Nucleus accumbens (tissue), 56 donors: Measurements from ENCODE around the gene VGF.

Experiments
- DNase-seq, 56 donors: peaks; one replicate each; lab custom pipeline; 2025; lab: John Stamatoyannopoulos, UW

VGF gene

DNA sequence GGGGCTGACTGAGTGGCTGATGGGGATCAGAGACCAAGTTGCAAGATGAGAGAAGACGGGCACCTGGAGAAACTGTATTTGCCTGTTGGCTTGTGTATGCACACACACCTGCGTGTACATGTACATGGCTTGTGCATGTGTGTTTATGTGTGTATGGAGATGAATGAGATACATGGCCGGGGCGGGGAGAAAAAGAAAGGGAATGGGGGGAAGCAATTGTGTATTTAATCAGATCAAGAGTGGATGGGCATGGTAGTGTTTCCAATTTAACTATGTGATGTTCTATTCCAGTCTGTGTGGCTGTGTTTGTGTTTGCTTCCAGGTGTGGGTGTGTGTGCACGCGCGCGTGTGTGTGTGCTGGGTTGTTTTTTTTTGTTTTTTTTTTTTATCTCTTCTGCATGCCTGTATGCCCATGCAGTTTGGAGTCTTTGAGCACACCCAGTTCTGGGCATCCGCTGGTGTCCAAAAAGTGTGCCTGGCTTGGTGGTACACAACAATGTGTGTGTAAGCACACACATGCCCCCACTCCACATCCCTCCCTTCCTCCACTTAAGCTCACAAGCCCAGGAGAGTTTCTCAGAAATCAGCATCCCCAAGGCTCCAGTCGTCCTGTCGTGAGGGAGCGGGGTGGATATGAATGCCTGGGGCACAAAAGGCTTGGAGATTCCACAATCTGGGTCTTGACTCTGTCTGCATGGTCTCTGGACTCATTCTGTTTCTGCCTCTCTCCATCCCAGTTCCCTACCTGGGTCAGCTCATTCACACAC, 2.5 kb upstream of the VGF start:
- DNase-seq: no peak

- peak in 4 of 56 donors; percentile 24 to 51 (median 44) for DNase-seq
Measured at GRCh38 chr7:101166909-101167644, 1.7 kb upstream of the VGF start.

- DNase-seq: no peak
Measured at GRCh38 chr7:101166648-101166908, 1.2 kb upstream of the VGF start.

GRCh38 chr7:101165958-101166647, 734 bp upstream of the VGF start:
- DNase-seq: no peak

DNA sequence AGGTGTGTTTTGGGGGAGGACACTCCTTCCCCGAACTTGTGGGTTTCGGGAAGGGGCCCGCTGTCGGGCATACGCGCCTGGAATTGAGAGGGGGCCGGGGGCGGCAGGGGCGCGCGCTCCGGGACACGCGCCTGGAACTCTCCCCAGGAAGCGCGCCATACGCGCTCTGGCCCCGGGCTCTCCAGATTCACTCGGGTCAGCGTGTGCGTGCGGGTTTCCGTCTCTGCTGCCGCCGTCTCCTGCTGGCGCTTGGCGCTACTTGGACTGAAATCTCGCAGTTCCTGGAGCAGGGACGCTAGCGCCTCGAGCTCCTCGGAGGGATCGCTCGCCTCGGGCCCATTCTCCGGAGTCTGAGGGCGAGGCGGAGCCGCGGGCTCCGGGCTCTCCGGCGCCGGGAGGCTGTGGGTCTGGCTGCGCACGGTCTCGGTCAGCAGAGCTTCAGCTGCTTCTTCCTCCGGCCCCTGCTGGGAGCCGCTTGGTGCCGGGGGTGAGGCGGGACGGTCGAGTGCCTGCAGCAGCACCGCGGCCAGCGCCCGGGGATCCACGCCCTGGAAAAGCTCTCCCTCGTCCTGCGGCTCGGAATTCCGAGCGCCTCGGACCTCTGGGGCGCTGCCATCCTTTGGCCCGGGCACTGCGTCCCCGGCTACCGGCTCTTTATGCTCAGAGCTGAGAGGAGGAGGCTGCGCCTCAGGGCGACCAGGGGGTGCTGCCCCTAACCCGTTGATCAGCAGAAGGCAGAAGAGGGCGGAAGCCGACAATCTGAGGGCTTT, 1.1 kb downstream of the VGF start:
- DNase-seq: peak in 4 of 56 donors; percentile 21 to 54 (median 36)

- DNase-seq: peak in 7 of 56 donors; percentile 16 to 54 (median 38)
Measured at GRCh38 chr7:101163279-101164070, 1.9 kb downstream of the VGF start.

- peak in 9 of 56 donors; percentile 15 to 59 (median 31) for DNase-seq
Measured at GRCh38 chr7:101162551-101163278, 2.7 kb downstream of the VGF start.

DNA sequence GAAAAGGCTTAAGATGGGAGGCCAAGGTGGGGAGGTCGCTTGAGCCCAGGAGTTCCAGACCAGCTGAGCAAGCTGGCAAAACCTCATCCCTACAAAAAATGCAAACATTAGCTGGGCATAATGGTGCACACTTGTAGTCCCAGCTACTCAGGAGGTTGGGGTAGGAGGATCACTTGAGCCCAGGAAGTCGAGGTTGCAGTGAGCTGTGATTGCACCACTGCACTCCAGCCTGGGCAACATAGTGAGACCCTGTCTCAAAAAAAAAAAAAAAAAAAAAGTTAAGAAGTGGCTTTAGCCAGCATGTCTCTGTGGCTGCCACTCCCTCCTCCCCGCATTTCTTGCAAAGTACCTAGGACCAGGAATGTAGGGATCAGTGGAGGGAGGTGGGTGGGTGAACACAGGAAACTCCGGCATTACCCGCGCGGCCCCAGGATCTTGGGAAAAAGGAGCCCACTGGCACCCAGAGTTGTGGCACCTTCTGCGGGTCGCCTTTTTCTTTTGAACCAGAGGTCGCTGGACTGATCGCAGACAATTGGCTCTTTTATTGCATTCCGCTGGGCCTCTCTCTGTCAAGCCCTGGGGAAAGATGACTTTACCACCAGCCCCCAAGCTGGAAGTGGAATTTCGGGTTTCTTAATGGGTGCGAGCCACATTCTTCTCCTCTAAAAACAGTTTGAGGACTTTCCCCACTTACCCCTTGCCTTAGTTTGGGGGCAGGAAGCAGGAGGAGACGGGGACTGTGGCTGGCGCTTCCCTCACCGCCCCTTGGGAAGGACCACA, 3.5 kb downstream of the VGF start:
- DNase-seq: no peak

DNA sequence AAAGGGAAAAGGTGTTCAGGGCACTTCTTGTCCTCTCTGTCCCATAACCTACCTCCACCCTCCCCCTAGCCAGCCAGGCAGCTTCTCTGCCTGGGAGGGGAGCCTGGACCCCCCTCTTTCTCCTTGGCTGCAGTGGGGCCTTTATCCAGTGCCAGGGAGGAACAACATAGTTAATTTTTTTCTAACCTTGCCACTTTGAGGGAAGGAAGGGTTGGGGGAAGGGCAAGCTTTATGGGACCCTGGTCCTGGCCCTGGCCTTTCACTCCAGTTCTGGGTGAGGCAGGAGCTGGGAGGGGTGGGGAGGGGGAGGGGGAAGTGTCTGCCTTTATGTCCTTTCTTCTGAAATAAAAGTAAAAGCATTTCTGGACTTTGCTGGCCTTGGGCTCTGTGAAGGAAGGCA, 4.5 kb downstream of the VGF start:
- no peak for DNase-seq

DNA sequence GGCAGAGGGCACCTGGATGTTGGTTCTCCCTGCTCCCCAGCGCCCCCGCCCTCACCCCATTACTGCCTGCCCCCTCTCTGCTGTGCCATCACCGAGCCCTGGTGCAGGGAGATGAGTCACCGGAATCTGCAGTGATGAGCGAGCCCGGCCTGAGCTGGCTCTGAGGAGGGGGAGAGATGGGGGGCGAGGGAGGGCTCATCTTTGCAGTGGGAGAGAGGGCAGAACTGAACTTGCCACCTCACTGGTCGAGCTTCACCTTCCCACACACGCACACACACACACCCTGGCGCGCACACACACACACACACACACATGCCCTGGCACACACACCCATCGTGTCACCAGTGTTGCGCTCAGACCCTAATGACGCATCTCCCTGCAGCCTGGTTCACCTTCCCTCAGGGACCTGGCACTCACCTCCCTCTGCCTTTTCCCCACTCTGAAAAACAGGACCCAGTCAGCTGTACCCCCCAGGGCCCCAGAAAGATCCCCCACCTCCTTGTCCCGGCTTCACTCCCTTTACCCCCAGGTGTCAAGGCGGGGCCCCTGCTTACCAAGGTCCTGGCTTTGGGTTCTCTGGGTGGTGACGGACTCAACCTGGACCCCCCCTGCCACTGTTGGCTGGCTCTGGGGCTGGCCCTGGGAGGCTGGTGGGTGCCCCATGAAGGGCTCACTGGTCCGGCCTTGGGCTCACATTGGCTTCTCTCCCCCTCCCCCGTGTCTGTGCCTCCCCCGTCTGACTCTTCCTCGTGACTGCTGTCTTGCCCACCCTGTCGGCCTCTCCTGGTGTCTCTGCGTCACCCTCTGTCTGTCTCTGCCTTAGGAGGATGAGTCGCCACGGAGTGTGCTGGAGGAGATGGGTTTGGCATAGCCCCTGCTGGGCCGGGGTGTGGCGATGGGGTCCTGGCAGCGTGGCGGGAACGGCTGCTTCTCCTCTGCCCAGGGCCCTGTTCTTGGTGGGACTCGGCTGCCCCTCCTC, 5.4 kb downstream of the VGF start:
- peak in 33 of 56 donors; percentile 5 to 78 (median 33) for DNase-seq

- DNase-seq: no peak
Measured at GRCh38 chr7:101156866-101157589, 8.3 kb downstream of the VGF start.

- DNase-seq: no peak
Measured at GRCh38 chr7:101156277-101156676, 9.1 kb downstream of the VGF start.

DNA sequence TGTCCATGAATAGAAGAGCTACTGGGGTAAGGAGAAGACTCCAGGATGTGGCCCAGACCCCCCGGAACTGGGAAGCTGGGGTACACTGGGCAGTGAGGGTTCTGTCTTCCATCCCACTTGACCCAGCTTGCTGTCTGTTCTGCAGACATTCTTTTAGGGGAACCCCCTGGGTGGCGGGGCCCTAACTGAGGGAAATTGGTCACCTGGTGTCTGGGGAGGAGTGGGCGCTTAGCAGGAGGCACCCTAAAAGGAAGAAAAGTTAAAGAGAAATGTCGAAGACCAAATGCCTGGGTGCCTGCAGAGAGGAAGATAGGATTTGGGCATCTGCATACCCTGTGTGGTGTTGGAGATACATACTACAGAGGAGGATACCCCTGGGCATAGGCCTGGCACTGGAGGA, 10.1 kb downstream of the VGF start:
- no peak for DNase-seq

DNA sequence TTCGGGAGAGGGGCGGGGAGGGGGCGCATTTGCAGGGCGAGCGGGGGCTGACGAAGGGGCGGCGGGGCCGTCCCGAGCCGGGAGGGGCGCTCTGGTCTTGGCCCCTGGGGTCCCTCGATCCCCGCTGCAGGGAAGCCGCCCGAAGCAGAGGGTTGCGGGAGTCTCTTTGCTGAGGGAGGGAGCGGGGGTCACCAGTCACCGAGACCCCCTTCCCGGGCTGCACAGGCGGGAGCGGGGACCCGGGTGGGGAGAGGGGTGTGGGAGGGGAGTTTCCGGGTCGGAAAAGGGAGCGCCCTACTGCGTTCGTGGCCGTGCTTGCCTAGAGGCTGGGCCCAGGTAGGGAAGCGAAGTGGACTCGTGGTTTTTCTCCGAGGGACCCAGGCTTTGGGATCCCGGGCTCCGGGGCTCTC, 10.7 kb downstream of the VGF start:
- DNase-seq: peak in 2 of 56 donors; percentile 24 to 67

DNA sequence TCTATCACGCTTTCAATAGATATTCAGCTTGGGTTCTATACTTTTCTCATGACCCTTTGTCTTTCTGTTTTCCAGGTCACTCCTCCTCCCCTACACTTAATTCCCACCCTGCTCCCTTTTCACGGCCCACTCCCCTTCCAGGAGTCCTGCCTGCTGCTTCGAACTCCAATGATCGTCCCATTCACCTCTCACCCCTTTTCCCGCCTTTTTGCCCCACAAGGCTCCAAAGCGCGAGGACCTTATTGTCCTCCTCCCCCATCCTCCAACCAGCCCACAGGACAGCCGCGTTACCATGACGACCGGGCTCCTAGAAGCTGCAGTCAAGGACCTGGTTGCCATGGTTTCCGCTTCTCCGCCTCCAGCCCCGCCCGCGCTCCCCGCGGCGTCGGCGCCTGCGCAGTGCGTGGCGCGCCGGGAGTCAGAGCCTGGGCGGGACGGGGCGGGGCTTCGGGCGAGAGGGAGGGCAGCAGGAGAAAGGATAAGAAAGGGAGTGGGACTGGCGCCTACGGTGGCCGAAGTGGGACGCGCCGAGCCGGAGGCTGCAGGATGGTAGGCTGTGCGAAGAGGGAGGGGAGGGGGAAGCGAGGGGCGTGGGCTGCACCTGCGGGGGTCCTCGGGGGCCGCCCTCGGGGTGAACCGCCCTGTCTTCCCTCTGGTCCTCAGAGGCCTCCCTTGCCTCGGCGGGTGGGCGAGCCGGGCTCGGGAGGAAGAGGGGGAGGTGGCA, 11.2 kb downstream of the VGF start, which contains the start of gene AP1S1:
TSS of gene AP1S1 (plus strand) at position 508 of the 724 bp plus-strand sequence. CDS start at position 547, 39 bp downstream.
- DNase-seq: peak; percentile 49 to 97 (median 88)
